Panc1 (cell line): ENCODE results near the gene SPATA32. TPM values are rescaled to one million over a fixed set of nuclear protein-coding genes. Genes with fewer than 3 reads are reported as not detected.

Experiments used
- ATAC-seq: fragments of 200-7000 bp; cut with Tn5 transposase; 2 replicates; pipeline ENCODE4 v1.9.1; 2020; ENCODE audit warnings: mild to moderate bottlenecking, moderate library complexity
- BruUV-seq: library from RNA; stranded (reverse); fragments of 400-500 nt; replicated peaks from 2 replicates; lab custom pipeline; 2021; lab: Mats Ljungman, UMichigan
- CTCF ChIA-PET: fragments of 300-600 bp; sonication (Branson Sonifier 250); formaldehyde crosslinking; loops from one replicate; lab custom pipeline; 2022; ENCODE audit warnings: antibody characterized with exemption; lab: Charles Lee
- POLR2A ChIA-PET: fragments of 300-600 bp; sonication (Branson Sonifier 250); formaldehyde crosslinking; loops from one replicate; lab custom pipeline; 2022; ENCODE audit warnings: antibody characterized with exemption; lab: Charles Lee
- DNase-seq: peaks from one replicate; pipeline ENCODE4 v3.0.0-alpha.2; 2010; ENCODE audit warnings: low read depth, low spot score
- H3K27ac ChIP-seq: 2 replicates; pipeline ENCODE4 v1.5.1; 2011; ENCODE audit warnings: mild to moderate bottlenecking, low read length, inconsistent platforms
- H3K27me3 ChIP-seq: fragments of 200-500 bp; sonication (Bioruptor generic); 2 replicates; pipeline ENCODE4 v1.6.0; 2014; ENCODE audit warnings: low read length, inconsistent platforms; ENCODE audit not compliant: control insufficient read depth, insufficient read depth
- H3K36me3 ChIP-seq: fragments of 200-500 bp; sonication (Bioruptor generic); 2 replicates; pipeline ENCODE4 v1.5.1; 2014; ENCODE audit warnings: inconsistent platforms, mild to moderate bottlenecking, low read length, moderate library complexity; ENCODE audit not compliant: control insufficient read depth, insufficient read depth
- H3K4me1 ChIP-seq: 2 replicates; pipeline ENCODE4 v1.5.1; 2011; ENCODE audit warnings: inconsistent platforms, mild to moderate bottlenecking, low read length, moderate library complexity; ENCODE audit not compliant: control insufficient read depth, insufficient read depth
- H3K4me3 ChIP-seq, 2 experiments: 2 replicates each; pipeline ENCODE4 v1.5.1; 2011 to 2012; ENCODE audit warnings: low read depth in 2 of 2, low read length in 2 of 2, mild to moderate bottlenecking in 2 of 2, inconsistent platforms in 1 of 2, moderate library complexity in 1 of 2
- H3K9me3 ChIP-seq: fragments of 200-500 bp; sonication (Bioruptor generic); 2 replicates; pipeline ENCODE4 v1.5.1; 2014; ENCODE audit warnings: low read depth, mild to moderate bottlenecking, inconsistent platforms, low read length, moderate library complexity; ENCODE audit not compliant: control insufficient read depth, insufficient read depth
- CTCF ChIP-seq: fragments of 450-650 bp; IDR thresholded peaks from 2 replicates; pipeline ENCODE4 v1.5.1; 2017; ENCODE audit warnings: mild to moderate bottlenecking
- POLR2AphosphoS5 ChIP-seq: IDR thresholded peaks from 2 replicates; pipeline ENCODE4 v1.6.1; 2012; ENCODE audit warnings: mild to moderate bottlenecking, low read depth, low read length, moderate library complexity
- SIN3A ChIP-seq: IDR thresholded peaks from 2 replicates; pipeline ENCODE4 v1.6.1; 2012; ENCODE audit warnings: low read depth, mild to moderate bottlenecking, low read length, moderate library complexity, borderline replicate concordance; ENCODE audit not compliant: insufficient read depth
- TCF7L2 ChIP-seq: IDR thresholded peaks from 2 replicates; pipeline ENCODE4 v1.6.1; 2011; ENCODE audit warnings: mild to moderate bottlenecking, low read depth, low read length, inconsistent platforms
- in situ Hi-C: cut with HindIII; loops from 2 replicates; pipeline ENCODE4 v1.10.0; 2016; ENCODE audit warnings: low sequenced_read_pairs, low pct_unique_long_range_greater_than_20kb
- intact Hi-C: fragments of 100-400 bp; cut with micrococcal nuclease; formaldehyde crosslinking; loops from one replicate; pipeline ENCODE4 v1.10.0; 2022; ENCODE audit not compliant: unreplicated experiment
- total RNA-seq: library from RNA; stranded (reverse); gene quantifications from one replicate; pipeline ENCODE4 v1.2.1, GENCODE V29; 2021; ENCODE audit not compliant: unreplicated experiment
- TF ChIP-seq, protein P1 (sequence below), 2 experiments: IDR thresholded peaks; 2 replicates each; pipeline ENCODE4 v1.6.1; 2011 to 2012; ENCODE audit warnings: low read depth in 2 of 2, control low read depth in 1 of 2, low read length in 1 of 2, mild to moderate bottlenecking in 1 of 2, moderate library complexity in 1 of 2; ENCODE audit not compliant: insufficient read depth in 1 of 2

Gene SPATA32
- total RNA-seq, 1 experiment from 2014 or later: 0.26 TPM

- no TSS peak for BruUV-seq
- Histone ChIP-seq H3K36me3 (no peaks in the 10 kb centered on the region), H3K4me3 (no peak overlapping the region), H3K27ac (peak overlapping the region; percentile 13; the same call in 1 of the 2 replicates), H3K4me1 (peaks cover 53% of the 10 kb centered on the region), H3K27me3 (no peaks in the 10 kb centered on the region), H3K9me3 (no peaks in the 10 kb centered on the region)
- TF ChIP-seq CTCF (no peak), TCF7L2 (no peak), SIN3A (no peak), POLR2AphosphoS5 (no peak)
- TF ChIP-seq, protein P1, sequence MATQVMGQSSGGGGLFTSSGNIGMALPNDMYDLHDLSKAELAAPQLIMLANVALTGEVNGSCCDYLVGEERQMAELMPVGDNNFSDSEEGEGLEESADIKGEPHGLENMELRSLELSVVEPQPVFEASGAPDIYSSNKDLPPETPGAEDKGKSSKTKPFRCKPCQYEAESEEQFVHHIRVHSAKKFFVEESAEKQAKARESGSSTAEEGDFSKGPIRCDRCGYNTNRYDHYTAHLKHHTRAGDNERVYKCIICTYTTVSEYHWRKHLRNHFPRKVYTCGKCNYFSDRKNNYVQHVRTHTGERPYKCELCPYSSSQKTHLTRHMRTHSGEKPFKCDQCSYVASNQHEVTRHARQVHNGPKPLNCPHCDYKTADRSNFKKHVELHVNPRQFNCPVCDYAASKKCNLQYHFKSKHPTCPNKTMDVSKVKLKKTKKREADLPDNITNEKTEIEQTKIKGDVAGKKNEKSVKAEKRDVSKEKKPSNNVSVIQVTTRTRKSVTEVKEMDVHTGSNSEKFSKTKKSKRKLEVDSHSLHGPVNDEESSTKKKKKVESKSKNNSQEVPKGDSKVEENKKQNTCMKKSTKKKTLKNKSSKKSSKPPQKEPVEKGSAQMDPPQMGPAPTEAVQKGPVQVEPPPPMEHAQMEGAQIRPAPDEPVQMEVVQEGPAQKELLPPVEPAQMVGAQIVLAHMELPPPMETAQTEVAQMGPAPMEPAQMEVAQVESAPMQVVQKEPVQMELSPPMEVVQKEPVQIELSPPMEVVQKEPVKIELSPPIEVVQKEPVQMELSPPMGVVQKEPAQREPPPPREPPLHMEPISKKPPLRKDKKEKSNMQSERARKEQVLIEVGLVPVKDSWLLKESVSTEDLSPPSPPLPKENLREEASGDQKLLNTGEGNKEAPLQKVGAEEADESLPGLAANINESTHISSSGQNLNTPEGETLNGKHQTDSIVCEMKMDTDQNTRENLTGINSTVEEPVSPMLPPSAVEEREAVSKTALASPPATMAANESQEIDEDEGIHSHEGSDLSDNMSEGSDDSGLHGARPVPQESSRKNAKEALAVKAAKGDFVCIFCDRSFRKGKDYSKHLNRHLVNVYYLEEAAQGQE (IDR thresholded peaks at IDR 0.05; ENCODE audit: insufficient read depth in 1 of 2, low read depth in 2 of 2, low read length in 1 of 2): no peak
- ChIA-PET POLR2A (interaction anchor here (1.2 kb wide), 1 partner anchor 87 kb away, joined by 3 read pairs; the partner anchor contains the start of gene MAP3K14), CTCF (interaction anchor here (0.9 to 2.2 kb wide), 3 partner anchors 11 to 95 kb away, joined by 3 to 14 read pairs (median 7); partner anchors contain the start of gene ACBD4)
- intact Hi-C loops: no loop called here
- DNase-seq (no peak), ATAC-seq (no peak)
- in situ Hi-C loops: no loop called here
Observed at GRCh38 chr17:45230410-45230786, 31.5 kb downstream of the SPATA32 start.

DNA sequence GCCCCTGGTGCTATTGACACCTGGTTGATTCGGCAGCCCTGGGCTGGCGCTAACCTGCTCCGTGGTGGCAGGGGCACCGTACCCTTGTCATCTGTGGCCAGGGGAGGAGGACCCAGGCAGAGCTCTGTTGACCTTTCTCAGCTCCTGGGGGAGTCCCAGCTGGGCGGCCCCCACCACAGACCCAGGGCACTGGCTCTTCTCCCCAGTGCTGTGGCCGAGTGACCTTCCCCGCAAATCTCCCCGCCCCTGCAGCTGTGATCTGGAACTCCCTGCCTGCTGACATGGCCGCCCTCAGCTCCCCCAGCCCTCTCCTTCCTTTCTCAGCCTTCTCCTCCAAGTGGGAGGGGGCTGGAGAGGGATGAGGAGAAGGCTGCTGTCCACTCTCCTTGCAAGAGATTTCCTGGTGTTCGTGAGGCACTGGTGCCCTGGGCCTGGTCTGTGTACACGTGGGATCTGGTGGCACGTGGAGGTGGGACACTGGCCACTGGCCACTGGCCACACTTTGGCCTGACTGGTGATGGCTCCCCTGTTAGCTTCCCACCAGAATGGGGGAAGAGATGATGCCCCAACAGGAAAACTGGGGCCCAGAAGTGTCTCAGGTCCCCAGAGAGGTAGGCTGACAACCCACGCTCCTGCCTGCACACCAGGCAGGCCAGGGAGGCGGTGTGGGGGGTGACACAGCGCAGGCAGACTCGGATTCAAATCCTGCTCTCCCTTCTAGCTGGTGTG lies 32.0 kb downstream of the SPATA32 start:
- Histone ChIP-seq H3K4me1 (peaks cover 58% of the 10 kb centered on the region), H3K27ac (peak overlapping the region; percentile 96), H3K27me3 (no peaks in the 10 kb centered on the region), H3K36me3 (no peaks in the 10 kb centered on the region), H3K4me3 (no peak overlapping the region), H3K9me3 (no peaks in the 10 kb centered on the region)
- no peak for ATAC-seq
- no peak for TF ChIP-seq POLR2AphosphoS5
- no peak for TF ChIP-seq CTCF
- TF ChIP-seq TCF7L2: no peak
- TF ChIP-seq SIN3A: no peak
- TF ChIP-seq, protein P1 (IDR thresholded peaks at IDR 0.05; ENCODE audit: insufficient read depth in 1 of 2, low read depth in 2 of 2, low read length in 1 of 2): no peak
- POLR2A ChIA-PET: interaction anchor here (1.2 kb wide), 1 partner anchor 87 kb away, joined by 3 read pairs; the partner anchor contains the start of gene MAP3K14
- BruUV-seq: no TSS peak
- intact Hi-C loops: no loop called here
- in situ Hi-C loops: no loop called here
- CTCF ChIA-PET: interaction anchor here (0.9 to 2.2 kb wide), 3 partner anchors 11 to 95 kb away, joined by 3 to 14 read pairs (median 5); partner anchors contain the start of gene ACBD4
- no peak for DNase-seq
